WTC11 (cell line): ENCODE data around the gene PITPNC1. TPM values are rescaled to one million over a fixed set of nuclear protein-coding genes. Genes with fewer than 3 reads are reported as not detected.
"Not testable (repeated sequence)": the region's sequence is repeated elsewhere in the genome, so short reads cannot be mapped to it uniquely, and the experiment has no call there.

ENCODE experiments used
- ATAC-seq: fragments of 200-7000 bp; cut with Tn5 transposase; 2 replicates; pipeline ENCODE4 v1.10.0; 2021; ENCODE audit warnings: mild to moderate bottlenecking, moderate library complexity
- CTCF ChIA-PET: fragments of 300-600 bp; sonication (Branson Sonifier 250); formaldehyde crosslinking; loops from one replicate; lab custom pipeline; 2021; ENCODE audit warnings: antibody characterized with exemption; lab: Charles Lee
- POLR2A ChIA-PET: fragments of 350-600 bp; sonication (Branson Sonifier 250); formaldehyde crosslinking; loops from one replicate; lab custom pipeline; 2021; ENCODE audit warnings: antibody characterized with exemption; lab: Charles Lee
- DNase-seq: peaks from one replicate; pipeline ENCODE4 v3.0.0; 2021; ENCODE audit warnings: low spot score
- H3K27ac Mint-ChIP-seq: 2 replicates; pipeline ENCODE4 v1.8.0; 2021; ENCODE audit warnings: mixed read lengths
- H3K27me3 Mint-ChIP-seq: 2 replicates; pipeline ENCODE4 v1.8.0; 2021; ENCODE audit warnings: low read depth, mild to moderate bottlenecking, moderate library complexity, mixed read lengths
- H3K36me3 Mint-ChIP-seq: 2 replicates; pipeline ENCODE4 v1.8.0; 2021; ENCODE audit warnings: mixed read lengths
- H3K4me1 Mint-ChIP-seq: 2 replicates; pipeline ENCODE4 v1.8.0; 2022; ENCODE audit warnings: mixed read lengths
- H3K4me3 Mint-ChIP-seq: 2 replicates; pipeline ENCODE4 v1.8.0; 2021; ENCODE audit warnings: mild to moderate bottlenecking, moderate library complexity, mixed read lengths
- H3K9me3 Mint-ChIP-seq: 2 replicates; pipeline ENCODE4 v1.8.0; 2021; ENCODE audit warnings: mixed read lengths
- AR ChIP-seq: fragments of 250-450 bp; sonication (Bioruptor Pico); IDR thresholded peaks from 2 replicates; pipeline ENCODE4 v1.9.0; 2021; ENCODE audit warnings: mild to moderate bottlenecking
- CREM ChIP-seq: sonication (generic); formaldehyde crosslinking; IDR thresholded peaks from 2 replicates; pipeline ENCODE4 v1.8.1; 2022; ENCODE audit warnings: mild to moderate bottlenecking, missing genetic modification reagents, moderate library complexity
- CTCF ChIP-seq: fragments of 200-600 bp; IDR thresholded peaks from 2 replicates; pipeline ENCODE4 v1.8.0; 2022; ENCODE audit warnings: antibody characterized with exemption
- EMX1 ChIP-seq: fragments of 250-450 bp; sonication (Bioruptor Pico); IDR thresholded peaks from 2 replicates; pipeline ENCODE4 v1.8.0; 2021; ENCODE audit warnings: mild to moderate bottlenecking
- ETV6 ChIP-seq: sonication (generic); formaldehyde crosslinking; IDR thresholded peaks from 2 replicates; pipeline ENCODE4 v1.8.1; 2022; ENCODE audit warnings: mild to moderate bottlenecking, missing genetic modification reagents
- FOXP4 ChIP-seq: sonication (generic); formaldehyde crosslinking; IDR thresholded peaks from 2 replicates; pipeline ENCODE4 v1.8.0; 2022; ENCODE audit warnings: mild to moderate bottlenecking, missing genetic modification reagents
- HMGA2 ChIP-seq: fragments of 250-450 bp; sonication (Bioruptor Pico); IDR thresholded peaks from 2 replicates; pipeline ENCODE4 v1.4.0; 2021; ENCODE audit warnings: mild to moderate bottlenecking, moderate library complexity
- USF2 ChIP-seq: sonication (generic); formaldehyde crosslinking; IDR thresholded peaks from 2 replicates; pipeline ENCODE4 v1.8.1; 2023; ENCODE audit warnings: mild to moderate bottlenecking, missing genetic modification reagents, moderate library complexity
- ZNF425 ChIP-seq: fragments of 250-450 bp; sonication (Bioruptor Pico); conservative IDR thresholded peaks from 2 replicates; pipeline ENCODE4 v1.9.0; 2021; ENCODE audit warnings: mild to moderate bottlenecking
- ZNF532 ChIP-seq: fragments of 250-450 bp; sonication (Bioruptor Pico); IDR thresholded peaks from 2 replicates; pipeline ENCODE4 v1.9.0; 2021; ENCODE audit warnings: mild to moderate bottlenecking, borderline replicate concordance
- total RNA-seq: library from RNA; stranded (reverse); gene quantifications from 3 replicates; pipeline ENCODE4 v1.2.3, GENCODE V29; 2021

PITPNC1 gene
- total RNA-seq, 1 experiment from 2014 or later: 39.8 TPM

- ChIA-PET POLR2A (no interaction called here), CTCF (no interaction called here)
- no peak for DNase-seq
- Mint-ChIP-seq H3K4me1 (peaks cover 48% of the 10 kb centered on the region), H3K27ac (no peak overlapping the region), H3K9me3 (peaks cover 11% of the 10 kb centered on the region), H3K4me3 (no peak overlapping the region), H3K36me3 (peaks cover 12% of the 10 kb centered on the region), H3K27me3 (no peaks in the 10 kb centered on the region)
- no peak for ATAC-seq
- TF ChIP-seq HMGA2 (CRISPR knock-in tag) (peak; percentile 27; the same call in 1 of the 2 replicates), ZNF532 (CRISPR knock-in tag) (no peak), EMX1 (CRISPR knock-in tag) (no peak)
Observed at GRCh38 chr17:67471118-67471517, 94.0 kb downstream of the PITPNC1 start.

GRCh38 chr17:67472606-67473005 is 95.5 kb downstream of the PITPNC1 start:
- CTCF ChIA-PET: interaction anchor here (4.4 kb wide), 1 partner anchor 94 kb away, joined by 36 read pairs; no protein-coding TSS in a partner anchor
- POLR2A ChIA-PET: interaction anchor here (0.6 kb wide), 1 partner anchor 28 kb away, joined by 4 read pairs; no protein-coding TSS in a partner anchor
- peaks cover 12% of the 10 kb centered on the region for H3K36me3 Mint-ChIP-seq

GRCh38 chr17:67474081-67474661 is 97.1 kb downstream of the PITPNC1 start:
- ChIA-PET CTCF (interaction anchor here (1.0 to 4.4 kb wide), 10 partner anchors 8 to 98 kb away, joined by 3 to 38 read pairs (median 16); partner anchors contain the start of gene PITPNC1), POLR2A (no interaction called here)
- Mint-ChIP-seq H3K4me1 (peaks cover 39% of the 10 kb centered on the region), H3K27ac (peak overlapping the region; percentile 25), H3K27me3 (no peaks in the 10 kb centered on the region), H3K9me3 (peaks cover 11% of the 10 kb centered on the region), H3K4me3 (no peak overlapping the region), H3K36me3 (peaks cover 12% of the 10 kb centered on the region)
- no peak for TF ChIP-seq AR
- no peak for TF ChIP-seq FOXP4
- ATAC-seq: no peak; the same call in 1 of the 2 replicates
- DNase-seq: no peak

More at GRCh38 chr17:67472606-67473005, 95.5 kb downstream of the PITPNC1 start:
- ATAC-seq, H3K27ac Mint-ChIP-seq, H3K27me3 Mint-ChIP-seq, H3K4me3 Mint-ChIP-seq, DNase-seq: not testable (repeated sequence)
- H3K9me3 Mint-ChIP-seq: peaks cover 11% of the 10 kb centered on the region
- H3K4me1 Mint-ChIP-seq: peaks cover 36% of the 10 kb centered on the region

- Mint-ChIP-seq H3K36me3 (peaks cover 8% of the 10 kb centered on the region), H3K27ac (peak overlapping the region; percentile 59), H3K4me3 (no peak overlapping the region), H3K27me3 (no peaks in the 10 kb centered on the region), H3K4me1 (peaks cover 44% of the 10 kb centered on the region), H3K9me3 (peaks cover 7% of the 10 kb centered on the region)
- ChIA-PET POLR2A (no interaction called here), CTCF (interaction anchor here (0.6 to 4.4 kb wide), 40 partner anchors 9 to 467 kb away, joined by 3 to 38 read pairs (median 4); partner anchors contain the start of gene PITPNC1)
- DNase-seq: peak; percentile 78
- TF ChIP-seq ETV6 (CRISPR knock-in tag) (0 out of 2 replicates have a peak, but pooled peaks have one; percentile 44), ZNF425 (CRISPR knock-in tag) (no peak), CTCF (peak; percentile 48), CREM (CRISPR knock-in tag) (0 out of 2 replicates have a peak, but pooled peaks have one; percentile 23), USF2 (CRISPR knock-in tag) (no peak)
- peak; percentile 79 for ATAC-seq
Observed at GRCh38 chr17:67475161-67475937, 98.3 kb downstream of the PITPNC1 start.
